NB4 (cell line): ENCODE measurements around the gene HCAR2.
"Not testable (repeated sequence)": the region's sequence is repeated elsewhere in the genome, so short reads cannot be mapped to it uniquely, and the experiment has no call there.

ENCODE experiments used
- CTCF ChIP-seq: IDR thresholded peaks from one replicate; pipeline ENCODE4 v1.5.1; 2012; ENCODE audit warnings: low read depth, low read length
- MYC ChIP-seq: IDR thresholded peaks from 2 replicates; pipeline ENCODE4 v1.6.1; 2011; ENCODE audit warnings: low read depth, low read length

GRCh38 chr12:122716658-122717057, 13.5 kb upstream of the HCAR2 start, which contains the start of gene HCAR3:
- not testable (repeated sequence) for TF ChIP-seq CTCF, MYC
